Omental fat pad (tissue), 4 donors: ENCODE measurements around the gene SLC1A4. TPM values are rescaled to one million over a fixed set of nuclear protein-coding genes. Genes with fewer than 3 reads are reported as not detected.
A peak's percentile ranks its signal among the peaks of the same experiment; 100 is the strongest.

Experiments
- ATAC-seq: fragments of 150-250 bp; one replicate; pipeline ENCODE4 v1.9.1; 2016; ENCODE audit warnings: mild to moderate bottlenecking, moderate library complexity; ENCODE audit not compliant: low FRiP score
- DNase-seq: peaks from one replicate; pipeline ENCODE4 v3.0.0-alpha.2; 2019; ENCODE audit warnings: low spot score
- CTCF ChIP-seq, 3 donors: fragments of 450-650 bp; IDR thresholded peaks; one replicate each; pipeline ENCODE4 v1.5.1; 2016 to 2017; ENCODE audit warnings: antibody characterized with exemption in 3 of 3, mild to moderate bottlenecking in 3 of 3, moderate library complexity in 2 of 3
- total RNA-seq, 4 donors: library from RNA; depleted of rRNA; stranded (reverse); fragments of >200 nt; gene quantifications; one replicate each; pipeline ENCODE4 v1.1.0, GENCODE V29; 2016

Gene SLC1A4
- 10 to 100 TPM in 1 of 4 donors, 1 to 10 TPM in 3; 6.5 to 14.4 (median 7.0) TPM for total RNA-seq

- peak; percentile 95 for ATAC-seq
- peak; percentile 74 for DNase-seq
- no peak for TF ChIP-seq CTCF (IDR thresholded peaks at IDR 0.05)
Measured at GRCh38 chr2:64989126-64989981, at the start of gene SLC1A4. Gene SLC1A4, plus strand, starts transcription at chr2:64989399. Its CDS starts 245 bp downstream, at chr2:64989644.

- no peak for TF ChIP-seq CTCF (IDR thresholded peaks at IDR 0.05)
Measured at GRCh38 chr2:64941143-64941542, 48.1 kb upstream of the SLC1A4 start.

GRCh38 chr2:64941801-64942200, 47.4 kb upstream of the SLC1A4 start:
- ATAC-seq (no peak), DNase-seq (no peak)
- no peak for TF ChIP-seq CTCF (IDR thresholded peaks at IDR 0.05)

More at GRCh38 chr2:64941143-64941542, 48.1 kb upstream of the SLC1A4 start:
- no peak for ATAC-seq
- no peak for DNase-seq

GRCh38 chr2:64942693-64943092, 46.5 kb upstream of the SLC1A4 start:
- TF ChIP-seq CTCF (IDR thresholded peaks at IDR 0.05): no peak
- DNase-seq (no peak), ATAC-seq (no peak)

GRCh38 chr2:64943387-64944150, 45.6 kb upstream of the SLC1A4 start:
- no peak for TF ChIP-seq CTCF (IDR thresholded peaks at IDR 0.05)
- ATAC-seq (peak; percentile 81), DNase-seq (no peak)

GRCh38 chr2:64944484-64944883, 44.7 kb upstream of the SLC1A4 start:
- no peak for ATAC-seq
- DNase-seq: no peak
- TF ChIP-seq CTCF (IDR thresholded peaks at IDR 0.05): no peak
